ENCODE data around the gene GAST. TPM values are rescaled to one million over a fixed set of nuclear protein-coding genes. Genes with fewer than 3 reads are reported as not detected.
A peak's percentile ranks its signal among the peaks of the same experiment; 100 is the strongest.

Gene GAST
- total and polyA plus RNA-seq, 2 experiments from 2014 or later: not detected

- H3K27ac ChIP-seq (ENCODE audit: low read depth): no peak overlapping the region
- peak overlapping the region; percentile 76 for H3K4me3 ChIP-seq
- H3K9me2 ChIP-seq (ENCODE audit: insufficient read depth): no peaks in the 10 kb centered on the region
- peak overlapping the region; percentile 95 for H3K4me2 ChIP-seq
- ATAC-seq (peak; percentile 67), DNase-seq (ENCODE audit: low spot score) (peak; percentile 91)
- no peaks in the 10 kb centered on the region for H3F3A ChIP-seq (replicated peaks; ENCODE audit: low read depth)
- peaks cover 13% of the 10 kb centered on the region; the same call in 1 of the 2 replicates for H3K4me1 ChIP-seq (ENCODE audit: insufficient read depth)
- Mint-ChIP-seq H3K9me3 (no peaks in the 10 kb centered on the region; the same call in 2 of the 3 replicates), H3K36me3 (ENCODE audit: low read depth) (no peaks in the 10 kb centered on the region), H3K27ac (no peak overlapping the region), H3K27me3 (ENCODE audit: insufficient read depth, low read depth, poor library complexity) (peaks cover 30% of the 10 kb centered on the region), H3K4me3 (peak overlapping the region; percentile 71), H3K4me1 (peaks cover 16% of the 10 kb centered on the region)
- TF ChIP-seq, protein P1, sequence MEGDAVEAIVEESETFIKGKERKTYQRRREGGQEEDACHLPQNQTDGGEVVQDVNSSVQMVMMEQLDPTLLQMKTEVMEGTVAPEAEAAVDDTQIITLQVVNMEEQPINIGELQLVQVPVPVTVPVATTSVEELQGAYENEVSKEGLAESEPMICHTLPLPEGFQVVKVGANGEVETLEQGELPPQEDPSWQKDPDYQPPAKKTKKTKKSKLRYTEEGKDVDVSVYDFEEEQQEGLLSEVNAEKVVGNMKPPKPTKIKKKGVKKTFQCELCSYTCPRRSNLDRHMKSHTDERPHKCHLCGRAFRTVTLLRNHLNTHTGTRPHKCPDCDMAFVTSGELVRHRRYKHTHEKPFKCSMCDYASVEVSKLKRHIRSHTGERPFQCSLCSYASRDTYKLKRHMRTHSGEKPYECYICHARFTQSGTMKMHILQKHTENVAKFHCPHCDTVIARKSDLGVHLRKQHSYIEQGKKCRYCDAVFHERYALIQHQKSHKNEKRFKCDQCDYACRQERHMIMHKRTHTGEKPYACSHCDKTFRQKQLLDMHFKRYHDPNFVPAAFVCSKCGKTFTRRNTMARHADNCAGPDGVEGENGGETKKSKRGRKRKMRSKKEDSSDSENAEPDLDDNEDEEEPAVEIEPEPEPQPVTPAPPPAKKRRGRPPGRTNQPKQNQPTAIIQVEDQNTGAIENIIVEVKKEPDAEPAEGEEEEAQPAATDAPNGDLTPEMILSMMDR (conservative IDR thresholded peaks at IDR 0.05; ENCODE audit: low read depth in 2 of 2): peak; percentile 94 to 95
- TF ChIP-seq POLR2AphosphoS5 (IDR thresholded peaks at IDR 0.05; ENCODE audit: low read depth) (no peak), NANOG (IDR thresholded peaks at IDR 0.05; ENCODE audit: borderline replicate concordance) (no peak), ZNF331 (CRISPR knock-in tag; IDR thresholded peaks at IDR 0.05; ENCODE audit: low read depth) (no peak)
- peak overlapping the region; percentile 98 for H2AFZ ChIP-seq
- H3K79me2 ChIP-seq (replicated peaks; ENCODE audit: insufficient read depth): no peaks in the 10 kb centered on the region
- no peaks in the 10 kb centered on the region for H4K20me1 ChIP-seq (replicated peaks; ENCODE audit: insufficient read depth)
- no peaks in the 10 kb centered on the region for H3K36me3 ChIP-seq (ENCODE audit: insufficient read depth)
- H3K27me3 ChIP-seq (ENCODE audit: insufficient read depth): no peaks in the 10 kb centered on the region
These were observed 45.3 kb upstream of the GAST start for GRCh38 chr17:41666708-41667279.

DNA sequence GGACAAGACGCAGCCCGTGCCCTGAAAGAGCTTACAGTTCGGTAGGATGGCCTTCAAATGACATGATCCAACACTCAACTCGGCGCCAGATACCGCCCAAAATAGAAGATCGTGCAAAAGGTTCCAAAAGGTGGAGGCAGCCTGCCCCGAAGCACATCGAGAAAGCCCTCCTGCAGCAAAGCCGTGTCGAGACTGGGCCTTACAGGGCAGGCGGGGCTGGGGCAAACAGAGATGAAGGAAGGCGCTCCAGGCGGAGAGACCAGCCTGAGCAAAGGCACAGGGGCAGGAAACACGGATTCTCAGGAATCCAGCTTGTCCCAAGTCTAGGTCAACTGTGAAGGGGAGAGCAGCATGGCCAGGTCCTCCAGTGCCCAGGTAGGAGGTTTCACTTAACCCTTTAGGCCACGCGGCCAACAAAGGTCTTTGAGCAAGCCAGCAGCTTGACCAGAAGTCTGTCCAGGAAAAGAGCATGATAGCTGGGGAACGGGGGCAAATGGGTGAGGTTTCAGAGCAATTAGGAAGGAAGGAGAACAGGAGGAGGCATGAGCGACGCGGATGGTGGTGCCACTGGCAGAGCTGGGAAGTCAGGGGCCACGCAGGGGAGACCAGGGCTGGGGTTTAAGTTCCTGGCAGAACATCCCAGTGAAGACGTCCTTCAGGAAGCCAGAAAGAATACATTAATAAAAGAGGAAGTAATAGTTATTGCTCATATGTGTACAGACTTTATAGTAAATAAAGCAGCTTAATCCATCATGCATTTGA, 44.7 kb upstream of the GAST start:
- DNase-seq (ENCODE audit: low spot score) (no peak), ATAC-seq (peak; percentile 12)
- Mint-ChIP-seq H3K27me3 (ENCODE audit: insufficient read depth, low read depth, poor library complexity) (peaks cover 30% of the 10 kb centered on the region), H3K4me1 (peaks cover 16% of the 10 kb centered on the region), H3K9me3 (no peaks in the 10 kb centered on the region; the same call in 1 of the 3 replicates), H3K27ac (no peak overlapping the region), H3K36me3 (ENCODE audit: low read depth) (no peaks in the 10 kb centered on the region), H3K4me3 (peak overlapping the region; percentile 71)
- H3K4me1 ChIP-seq (ENCODE audit: insufficient read depth): peaks cover 13% of the 10 kb centered on the region; the same call in 1 of the 2 replicates
- no peaks in the 10 kb centered on the region for H3K36me3 ChIP-seq (ENCODE audit: insufficient read depth)
- H2AFZ ChIP-seq: peak overlapping the region; percentile 98
- H3K4me2 ChIP-seq: peak overlapping the region; percentile 95
- H3K27ac ChIP-seq (ENCODE audit: low read depth): no peak overlapping the region
- peak overlapping the region; percentile 76 for H3K4me3 ChIP-seq
- no peaks in the 10 kb centered on the region for H4K20me1 ChIP-seq (replicated peaks; ENCODE audit: insufficient read depth)
- no peaks in the 10 kb centered on the region for H3F3A ChIP-seq (replicated peaks; ENCODE audit: low read depth)
- no peaks in the 10 kb centered on the region for H3K79me2 ChIP-seq (replicated peaks; ENCODE audit: insufficient read depth)
- no peaks in the 10 kb centered on the region for H3K9me2 ChIP-seq (ENCODE audit: insufficient read depth)
- no peaks in the 10 kb centered on the region for H3K27me3 ChIP-seq (ENCODE audit: insufficient read depth)
- TF ChIP-seq NANOG (IDR thresholded peaks at IDR 0.05; ENCODE audit: borderline replicate concordance) (no peak), JUNB (IDR thresholded peaks at IDR 0.05; ENCODE audit: unreplicated experiment) (no peak)
- TF ChIP-seq, protein P2, sequence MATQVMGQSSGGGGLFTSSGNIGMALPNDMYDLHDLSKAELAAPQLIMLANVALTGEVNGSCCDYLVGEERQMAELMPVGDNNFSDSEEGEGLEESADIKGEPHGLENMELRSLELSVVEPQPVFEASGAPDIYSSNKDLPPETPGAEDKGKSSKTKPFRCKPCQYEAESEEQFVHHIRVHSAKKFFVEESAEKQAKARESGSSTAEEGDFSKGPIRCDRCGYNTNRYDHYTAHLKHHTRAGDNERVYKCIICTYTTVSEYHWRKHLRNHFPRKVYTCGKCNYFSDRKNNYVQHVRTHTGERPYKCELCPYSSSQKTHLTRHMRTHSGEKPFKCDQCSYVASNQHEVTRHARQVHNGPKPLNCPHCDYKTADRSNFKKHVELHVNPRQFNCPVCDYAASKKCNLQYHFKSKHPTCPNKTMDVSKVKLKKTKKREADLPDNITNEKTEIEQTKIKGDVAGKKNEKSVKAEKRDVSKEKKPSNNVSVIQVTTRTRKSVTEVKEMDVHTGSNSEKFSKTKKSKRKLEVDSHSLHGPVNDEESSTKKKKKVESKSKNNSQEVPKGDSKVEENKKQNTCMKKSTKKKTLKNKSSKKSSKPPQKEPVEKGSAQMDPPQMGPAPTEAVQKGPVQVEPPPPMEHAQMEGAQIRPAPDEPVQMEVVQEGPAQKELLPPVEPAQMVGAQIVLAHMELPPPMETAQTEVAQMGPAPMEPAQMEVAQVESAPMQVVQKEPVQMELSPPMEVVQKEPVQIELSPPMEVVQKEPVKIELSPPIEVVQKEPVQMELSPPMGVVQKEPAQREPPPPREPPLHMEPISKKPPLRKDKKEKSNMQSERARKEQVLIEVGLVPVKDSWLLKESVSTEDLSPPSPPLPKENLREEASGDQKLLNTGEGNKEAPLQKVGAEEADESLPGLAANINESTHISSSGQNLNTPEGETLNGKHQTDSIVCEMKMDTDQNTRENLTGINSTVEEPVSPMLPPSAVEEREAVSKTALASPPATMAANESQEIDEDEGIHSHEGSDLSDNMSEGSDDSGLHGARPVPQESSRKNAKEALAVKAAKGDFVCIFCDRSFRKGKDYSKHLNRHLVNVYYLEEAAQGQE (IDR thresholded peaks at IDR 0.05; ENCODE audit: unreplicated experiment): no peak
- TF ChIP-seq, protein P1 (conservative IDR thresholded peaks at IDR 0.05; ENCODE audit: low read depth in 2 of 2): no peak
- TF ChIP-seq, protein P3, sequence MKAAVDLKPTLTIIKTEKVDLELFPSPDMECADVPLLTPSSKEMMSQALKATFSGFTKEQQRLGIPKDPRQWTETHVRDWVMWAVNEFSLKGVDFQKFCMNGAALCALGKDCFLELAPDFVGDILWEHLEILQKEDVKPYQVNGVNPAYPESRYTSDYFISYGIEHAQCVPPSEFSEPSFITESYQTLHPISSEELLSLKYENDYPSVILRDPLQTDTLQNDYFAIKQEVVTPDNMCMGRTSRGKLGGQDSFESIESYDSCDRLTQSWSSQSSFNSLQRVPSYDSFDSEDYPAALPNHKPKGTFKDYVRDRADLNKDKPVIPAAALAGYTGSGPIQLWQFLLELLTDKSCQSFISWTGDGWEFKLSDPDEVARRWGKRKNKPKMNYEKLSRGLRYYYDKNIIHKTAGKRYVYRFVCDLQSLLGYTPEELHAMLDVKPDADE (IDR thresholded peaks at IDR 0.05): no peak

All from GM23338 (cell line).